IMR-90 (cell line): ENCODE measurements around the gene LY6G6D. TPM values are rescaled to one million over a fixed set of nuclear protein-coding genes. Genes with fewer than 3 reads are reported as not detected.

Experiments
- ATAC-seq: fragments of 200-7000 bp; cut with Tn5 transposase; 2 replicates; pipeline ENCODE4 v1.9.1; 2020; ENCODE audit warnings: low read depth, mild to moderate bottlenecking, moderate library complexity
- BruUV-seq: library from RNA; stranded (reverse); fragments of 400-500 nt; replicated peaks from 2 replicates; lab custom pipeline; 2021; lab: Mats Ljungman, UMichigan
- CTCF ChIA-PET: fragments of 300-600 bp; formaldehyde crosslinking; extraction: SDS; loops from one replicate; lab custom pipeline; 2021; ENCODE audit warnings: antibody characterized with exemption; lab: Yijun Ruan, JAX
- POLR2A ChIA-PET: fragments of 300-600 bp; sonication (Branson Sonifier 250); formaldehyde crosslinking; loops from one replicate; lab custom pipeline; 2022; ENCODE audit warnings: antibody characterized with exemption; ENCODE audit not compliant: unreplicated experiment; lab: Charles Lee
- DNase-seq: peaks from one replicate; pipeline ENCODE4 v3.0.0; 2013
- H2AFZ ChIP-seq: replicated peaks from 2 replicates; pipeline ENCODE3; 2013; ENCODE audit warnings: low read length, mild to moderate bottlenecking; ENCODE audit not compliant: poor library complexity
- H2AK5ac ChIP-seq: 2 replicates; pipeline ENCODE4 v1.6.1; 2013; ENCODE audit warnings: low read depth, low read length, inconsistent platforms
- H2AK9ac ChIP-seq: replicated peaks from 2 replicates; pipeline ENCODE3; 2013; ENCODE audit warnings: mild to moderate bottlenecking, low read depth, low read length, moderate library complexity; ENCODE audit not compliant: poor library complexity
- H2BK120ac ChIP-seq: 2 replicates; pipeline ENCODE4 v1.6.1; 2013; ENCODE audit warnings: low read depth, low read length, inconsistent platforms
- H2BK15ac ChIP-seq: 3 replicates; pipeline ENCODE4 v1.6.1; 2013; ENCODE audit warnings: low read depth, low read length, inconsistent platforms
- H2BK20ac ChIP-seq: 2 replicates; pipeline ENCODE4 v1.6.1; 2013; ENCODE audit warnings: low read depth, mild to moderate bottlenecking, inconsistent platforms, low read length, moderate library complexity
- H2BK5ac ChIP-seq: 2 replicates; pipeline ENCODE4 v1.6.1; 2013; ENCODE audit warnings: mild to moderate bottlenecking, low read depth, low read length, inconsistent platforms; ENCODE audit not compliant: poor library complexity, severe bottlenecking
- H3K14ac ChIP-seq: replicated peaks from 2 replicates; pipeline ENCODE4 v1.6.1; 2013; ENCODE audit warnings: low read depth, low read length, inconsistent platforms
- H3K18ac ChIP-seq: 2 replicates; pipeline ENCODE4 v1.6.1; 2013; ENCODE audit warnings: low read depth, low read length, control low read depth
- H3K23ac ChIP-seq: 2 replicates; pipeline ENCODE4 v1.6.1; 2013; ENCODE audit warnings: low read depth, low read length, inconsistent platforms
- H3K27ac ChIP-seq: 2 replicates; pipeline ENCODE4 v1.5.1; 2013; ENCODE audit warnings: mild to moderate bottlenecking, control low read depth, low read length; ENCODE audit not compliant: insufficient read depth
- H3K27me3 ChIP-seq: 2 replicates; pipeline ENCODE4 v1.6.1; 2013; ENCODE audit warnings: low read length; ENCODE audit not compliant: control insufficient read depth, insufficient read depth
- H3K36me3 ChIP-seq: 2 replicates; pipeline ENCODE4 v1.6.1; 2013; ENCODE audit warnings: low read length, mixed read lengths; ENCODE audit not compliant: control insufficient read depth, insufficient read depth
- H3K4ac ChIP-seq: 2 replicates; pipeline ENCODE4 v1.6.1; 2013; ENCODE audit warnings: low read depth, low read length, inconsistent platforms
- H3K4me1 ChIP-seq: 2 replicates; pipeline ENCODE4 v1.6.1; 2013; ENCODE audit warnings: low read length, mixed read lengths; ENCODE audit not compliant: control insufficient read depth, insufficient read depth
- H3K4me2 ChIP-seq: 2 replicates; pipeline ENCODE4 v1.6.1; 2013; ENCODE audit warnings: low read depth, mild to moderate bottlenecking, control low read depth, low read length, moderate library complexity
- H3K4me3 ChIP-seq: 2 replicates; pipeline ENCODE4 v1.5.1; 2013; ENCODE audit warnings: low read depth, mild to moderate bottlenecking, control low read depth, low read length, moderate library complexity; ENCODE audit not compliant: insufficient read depth
- H3K56ac ChIP-seq: 2 replicates; pipeline ENCODE4 v1.6.1; 2013; ENCODE audit warnings: low read length, inconsistent platforms; ENCODE audit not compliant: insufficient read depth; ENCODE audit errors: extremely low read depth
- H3K79me1 ChIP-seq, 2 experiments: 2 replicates each; pipeline ENCODE4 v1.6.1; 2013; ENCODE audit warnings: low read length in 2 of 2, inconsistent platforms in 1 of 2, low read depth in 1 of 2
- H3K9ac ChIP-seq: 2 replicates; pipeline ENCODE4 v1.6.1; 2013; ENCODE audit warnings: low read depth, low read length, control low read depth
- H3K9me1 ChIP-seq: 2 replicates; pipeline ENCODE4 v1.6.1; 2013; ENCODE audit warnings: low read length, inconsistent platforms; ENCODE audit not compliant: insufficient read depth
- H3K9me3 ChIP-seq: 2 replicates; pipeline ENCODE4 v1.6.1; 2013; ENCODE audit warnings: low read length; ENCODE audit not compliant: control insufficient read depth, insufficient read depth
- H4K20me1 ChIP-seq: 2 replicates; pipeline ENCODE4 v1.6.1; 2013; ENCODE audit warnings: low read length, inconsistent platforms; ENCODE audit not compliant: insufficient read depth
- H4K5ac ChIP-seq: 2 replicates; pipeline ENCODE4 v1.6.1; 2013; ENCODE audit warnings: mild to moderate bottlenecking, low read depth, low read length, control low read depth
- H4K8ac ChIP-seq, 2 experiments: 2 replicates each; pipeline ENCODE4 v1.6.1; 2013; ENCODE audit warnings: low read depth in 2 of 2, low read length in 2 of 2, control low read depth in 1 of 2, inconsistent platforms in 1 of 2
- H4K91ac ChIP-seq: 2 replicates; pipeline ENCODE4 v1.6.1; 2013; ENCODE audit warnings: low read depth, low read length, inconsistent platforms; ENCODE audit not compliant: insufficient read depth
- BHLHE40 ChIP-seq: fragments of 150-350 bp; IDR thresholded peaks from 2 replicates; pipeline ENCODE4 v1.6.1; 2016; ENCODE audit warnings: mild to moderate bottlenecking, low read depth, low read length
- CHD1 ChIP-seq: IDR thresholded peaks from 2 replicates; pipeline ENCODE4 v1.6.1; 2012; ENCODE audit warnings: low read depth, low read length, improper control_type of control experiment
- ELK1 ChIP-seq: fragments of 150-350 bp; IDR thresholded peaks from 2 replicates; pipeline ENCODE4 v1.6.1; 2016; ENCODE audit warnings: low read depth, mild to moderate bottlenecking, low read length, moderate library complexity, borderline replicate concordance
- FOS ChIP-seq: fragments of 150-350 bp; IDR thresholded peaks from 2 replicates; pipeline ENCODE4 v1.6.1; 2016; ENCODE audit warnings: low read depth, low read length
- MAFK ChIP-seq: IDR thresholded peaks from 2 replicates; pipeline ENCODE4 v1.6.1; 2012; ENCODE audit warnings: low read depth, low read length, improper control_type of control experiment
- NFE2L2 ChIP-seq: fragments of 150-350 bp; IDR thresholded peaks from 2 replicates; pipeline ENCODE4 v1.6.1; 2016; ENCODE audit warnings: low read depth, mild to moderate bottlenecking, low read length
- RAD21 ChIP-seq: IDR thresholded peaks from 2 replicates; pipeline ENCODE4 v1.6.1; 2012; ENCODE audit warnings: low read length, improper control_type of control experiment
- RCOR1 ChIP-seq: IDR thresholded peaks from 2 replicates; pipeline ENCODE4 v1.6.1; 2012; ENCODE audit warnings: mild to moderate bottlenecking, low read length, improper control_type of control experiment; ENCODE audit not compliant: insufficient replicate concordance
- RFX5 ChIP-seq: IDR thresholded peaks from 2 replicates; pipeline ENCODE4 v1.8.0; 2012; ENCODE audit warnings: low read depth, mild to moderate bottlenecking, low read length, moderate library complexity
- SMC3 ChIP-seq: fragments of 150-350 bp; IDR thresholded peaks from 2 replicates; pipeline ENCODE4 v1.6.1; 2016; ENCODE audit warnings: low read depth, mild to moderate bottlenecking, antibody characterized with exemption, low read length, moderate library complexity
- USF2 ChIP-seq: fragments of 150-350 bp; IDR thresholded peaks from 2 replicates; pipeline ENCODE4 v1.6.1; 2017; ENCODE audit warnings: mild to moderate bottlenecking, antibody characterized with exemption, low read length, low read depth
- WGBS, 2 experiments: methylation state at CpG; one replicate each; pipeline versions ENCODE4 v1.1.5 to v1.1.7; 2013; ENCODE audit warnings: missing lambda C conversion rate in 2 of 2; ENCODE audit not compliant: insufficient read length in 1 of 2; ENCODE audit errors: extremely low coverage in 2 of 2; 5-methylcytosine and 5-hydroxymethylcytosine counted together
- dilution Hi-C: fragments of 300-500 bp; cut with HindIII; formaldehyde crosslinking; loops from one replicate; pipeline ENCODE4 v1.14.3; 2018; ENCODE audit warnings: low sequenced_read_pairs; ENCODE audit not compliant: unreplicated experiment
- in situ Hi-C: fragments of 300-500 bp; cut with MboI; formaldehyde crosslinking; loops from 3 replicates; pipeline ENCODE4 v1.14.3; 2019; ENCODE audit warnings: low sequenced_read_pairs, inconsistent platforms, mixed read lengths
- intact Hi-C: fragments of 100-400 bp; cut with micrococcal nuclease; formaldehyde crosslinking; loops from 2 replicates; pipeline ENCODE4 v1.10.0; 2022
- polyA plus RNA-seq, 3 experiments: library from polyadenylated mRNA; depleted of rRNA; stranded (reverse); fragments of >200 nt; gene quantifications; 2 replicates each; pipeline ENCODE4 v1.2.3, GENCODE V29; 2012; ENCODE audit warnings: low replicate concordance in 1 of 3
- total RNA-seq: library from RNA; depleted of rRNA; stranded (reverse); fragments of >200 nt; gene quantifications from 2 replicates; pipeline ENCODE4 v1.2.3, GENCODE V29; 2012

The LY6G6D gene
- total and polyA plus RNA-seq, 2 of the 4 experiments (the other 2 are of a cell fraction): not detected

- TF ChIP-seq BHLHE40: no peak
- TF ChIP-seq CHD1: no peak
These were observed 22.3 kb downstream of the LY6G6D start (continued) for GRCh38 chr6:31737315-31737990.

- peak overlapping the region; percentile 87 for H2BK120ac ChIP-seq
- peak; percentile 24 for ATAC-seq
- no peaks in the 10 kb centered on the region for H3K9me3 ChIP-seq
- H2AK5ac ChIP-seq: peak overlapping the region; percentile 70
- peak overlapping the region; percentile 94 for H4K91ac ChIP-seq
- peak overlapping the region; percentile 68 for H3K4me2 ChIP-seq
- H3K4me1 ChIP-seq: peaks cover 18% of the 10 kb centered on the region
- H3K27ac ChIP-seq: peak overlapping the region; percentile 62
- BruUV-seq: no TSS peak
- H2BK20ac ChIP-seq: peak overlapping the region; percentile 76
- peak; percentile 89 for DNase-seq
- POLR2A ChIA-PET: no interaction called here
- H4K5ac ChIP-seq: peak overlapping the region; percentile 81
- peak overlapping the region; percentile 93 for H3K4ac ChIP-seq
- peaks cover 13 to 72% of the 10 kb centered on the region in 2 experiments; a peak in 3 of 4 replicates for H3K79me1 ChIP-seq
- H2BK5ac ChIP-seq: peak overlapping the region; percentile 92
- no peaks in the 10 kb centered on the region for H3K27me3 ChIP-seq
- H2AK9ac ChIP-seq: peak overlapping the region; percentile 83
- H2BK15ac ChIP-seq: peak overlapping the region; percentile 71; the same call in 2 of the 3 replicates
- H3K18ac ChIP-seq: peak overlapping the region; percentile 60
- CTCF ChIA-PET: interaction anchor here (0.6 to 1.3 kb wide), 11 partner anchors 9 to 1181 kb away, joined by 3 to 10 read pairs (median 3); partner anchors contain the start of genes ABHD16A, NFKBIL1 and PRR3
- dilution Hi-C loops (no loop called here), in situ Hi-C loops (no loop called here), intact Hi-C loops (loop anchor here (2.0 kb wide), 1 partner anchor 57 kb away; the partner anchor contains the start of gene VARS1)
- WGBS, 2 experiments: 20% methylated on average over 1 of the region's 6 CpGs; no CpG with 5 or more reads in 1 of the 2 experiments
- peak overlapping the region; percentile 95 for H3K14ac ChIP-seq
- peak overlapping the region; percentile 2; the same call in 1 of the 2 replicates for H3K4me3 ChIP-seq
- peaks cover 15% of the 10 kb centered on the region for H3K36me3 ChIP-seq
- peaks cover 18% of the 10 kb centered on the region for H3K9me1 ChIP-seq
- peak overlapping the region; percentile 63 to 97 for H4K8ac ChIP-seq
- H3K9ac ChIP-seq: peak overlapping the region; percentile 32
- peak overlapping the region; percentile 75 for H3K56ac ChIP-seq
- peaks cover 18% of the 10 kb centered on the region for H4K20me1 ChIP-seq
- H2AFZ ChIP-seq: peak overlapping the region; percentile 83
- H3K23ac ChIP-seq: peak overlapping the region; percentile 89
- no peak for TF ChIP-seq FOS
- TF ChIP-seq RFX5: no peak
- no peak for TF ChIP-seq ELK1
- no peak for TF ChIP-seq CHD1
- TF ChIP-seq BHLHE40: no peak
- no peak; the same call in none of the 2 replicates for TF ChIP-seq RAD21
- TF ChIP-seq RCOR1: no peak
- peak; percentile 21; the same call in 1 of the 2 replicates for TF ChIP-seq SMC3
- no peak for TF ChIP-seq MAFK
- no peak for TF ChIP-seq USF2
- TF ChIP-seq NFE2L2: no peak
These were observed 23.1 kb downstream of the LY6G6D start for GRCh38 chr6:31737991-31738979.
